ENCODE data around the gene BCORL1.

Gene BCORL1

DNA sequence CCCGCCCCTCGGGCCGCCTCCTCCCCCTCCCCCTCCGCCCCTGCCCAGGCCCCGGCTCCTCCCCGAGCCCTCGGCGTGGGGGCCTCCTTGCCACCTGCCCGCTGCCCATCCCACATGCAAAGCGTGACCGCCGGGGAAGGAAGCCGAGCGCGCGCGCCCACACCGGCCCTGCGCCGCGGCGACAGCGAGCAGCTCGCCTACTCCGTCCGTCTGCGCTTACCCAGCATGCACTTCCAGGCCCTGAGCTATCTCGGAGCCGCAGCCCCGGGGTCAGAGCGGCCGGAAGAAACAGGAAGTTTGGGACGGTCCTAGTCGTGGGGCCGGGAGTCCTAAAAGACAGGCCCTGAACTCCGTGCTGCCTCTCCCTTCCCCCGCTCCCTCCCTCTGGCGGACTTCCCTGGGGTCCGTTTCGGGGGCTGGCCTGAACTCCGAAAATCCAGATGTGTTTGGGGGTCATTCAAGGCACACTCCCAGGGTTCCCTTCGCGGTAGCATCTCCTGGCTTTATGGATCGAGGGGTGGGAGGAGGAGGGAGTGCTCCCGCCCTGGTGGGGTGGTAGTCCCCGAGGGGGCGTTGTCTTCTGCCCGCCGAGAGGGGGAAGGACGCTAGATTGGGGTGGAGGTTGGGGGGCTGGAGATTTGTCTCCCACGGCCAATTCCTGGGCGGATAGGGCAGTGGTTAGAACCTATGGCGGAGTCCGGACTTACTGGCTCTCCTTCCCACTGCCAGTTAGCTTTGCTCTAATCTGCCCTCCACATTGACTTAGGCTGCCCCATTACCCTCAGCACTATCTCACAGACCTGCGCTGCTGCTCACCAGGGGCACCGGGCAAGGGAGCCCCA, 25.0 kb upstream of the BCORL1 start:
- H3K36me3 Mint-ChIP-seq (ENCODE audit: low read depth): no peaks in the 10 kb centered on the region
- peak overlapping the region; percentile 37 for H3K27ac Mint-ChIP-seq
- DNase-seq: peak; percentile 72
- peaks cover 21% of the 10 kb centered on the region for H3K4me1 Mint-ChIP-seq (ENCODE audit: low read depth)
- H3K27me3 Mint-ChIP-seq: peaks cover 19% of the 10 kb centered on the region
- no peaks in the 10 kb centered on the region for H3K9me3 Mint-ChIP-seq
- peak overlapping the region; percentile 59 for H3K4me3 Mint-ChIP-seq

DNA sequence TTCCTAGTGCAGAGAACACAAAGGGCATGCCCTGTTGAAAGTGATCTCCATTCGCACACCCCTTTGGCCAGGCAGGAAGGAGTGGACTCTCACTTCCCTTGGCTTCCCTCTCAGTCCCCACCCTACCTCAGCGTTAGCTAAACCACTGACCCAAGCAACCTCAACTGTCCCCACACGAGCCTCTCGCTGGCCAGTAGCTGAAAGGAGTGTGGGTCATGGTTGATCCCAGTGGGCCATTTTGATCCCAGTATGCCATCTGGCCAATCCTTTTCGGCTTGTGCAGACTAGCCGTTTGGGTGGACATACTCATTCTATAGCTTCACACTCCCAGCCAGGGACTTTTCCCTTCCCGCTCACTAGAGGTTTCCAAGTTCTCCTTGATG, 24.4 kb upstream of the BCORL1 start:
- H3K27ac Mint-ChIP-seq: no peak overlapping the region
- peaks cover 19% of the 10 kb centered on the region for H3K27me3 Mint-ChIP-seq
- DNase-seq: no peak
- H3K4me1 Mint-ChIP-seq (ENCODE audit: low read depth): peaks cover 19% of the 10 kb centered on the region
- peak overlapping the region; percentile 59 for H3K4me3 Mint-ChIP-seq
- H3K36me3 Mint-ChIP-seq (ENCODE audit: low read depth): no peaks in the 10 kb centered on the region
- no peaks in the 10 kb centered on the region for H3K9me3 Mint-ChIP-seq

DNA sequence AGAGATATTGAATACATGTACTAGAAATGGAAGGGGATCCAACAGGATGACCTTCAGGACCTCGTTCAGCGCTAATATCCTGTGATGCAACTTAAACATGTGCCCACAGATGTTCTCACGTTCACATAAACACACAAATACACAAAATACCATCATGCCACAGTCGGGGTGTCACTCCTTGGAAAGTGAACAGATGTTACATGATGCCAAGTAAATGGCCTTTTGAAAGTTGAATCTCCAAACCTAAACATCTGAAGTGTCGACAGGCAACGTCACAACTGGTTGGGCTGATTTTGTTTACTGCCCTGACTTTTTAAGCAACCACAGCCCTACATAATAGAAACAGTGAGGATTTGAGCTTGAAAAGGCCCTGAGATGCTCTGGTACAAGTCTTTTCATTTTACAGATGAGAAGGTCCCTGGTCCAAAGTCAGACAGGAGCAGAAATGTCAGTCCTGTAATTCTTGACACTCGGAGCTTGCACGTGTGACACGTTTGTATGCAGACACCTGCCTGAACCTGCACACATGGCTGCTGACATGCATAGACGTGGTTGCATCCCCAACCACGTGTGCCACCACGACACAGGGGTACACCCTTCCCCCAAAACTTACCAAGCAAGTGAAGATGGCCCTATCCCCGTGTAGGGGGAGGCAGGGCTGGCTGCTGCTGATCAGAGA, 23.5 kb upstream of the BCORL1 start:
- Mint-ChIP-seq H3K4me1 (ENCODE audit: low read depth) (peaks cover 19% of the 10 kb centered on the region), H3K27me3 (peaks cover 13% of the 10 kb centered on the region), H3K4me3 (no peak overlapping the region), H3K36me3 (ENCODE audit: low read depth) (no peaks in the 10 kb centered on the region), H3K27ac (no peak overlapping the region), H3K9me3 (no peaks in the 10 kb centered on the region)
- DNase-seq: no peak

DNA sequence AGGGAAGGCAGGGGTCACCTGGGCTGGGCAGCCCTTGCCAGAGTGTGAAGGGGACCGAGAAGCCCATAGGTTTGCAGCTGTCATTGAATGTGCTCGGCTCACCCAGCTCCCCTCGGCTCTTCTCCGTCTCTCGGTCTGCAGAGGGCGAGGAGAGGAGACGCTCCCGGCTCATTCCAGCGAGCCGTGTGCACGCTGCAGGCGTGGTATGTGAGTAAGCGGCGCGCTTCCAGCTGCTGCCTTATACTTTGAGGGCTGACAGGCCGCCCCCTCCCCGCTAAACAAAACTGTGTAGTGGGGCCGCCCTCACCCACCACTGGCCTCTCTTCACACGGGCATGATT, 23.0 kb upstream of the BCORL1 start:
- H3K27ac Mint-ChIP-seq: no peak overlapping the region
- H3K36me3 Mint-ChIP-seq (ENCODE audit: low read depth): no peaks in the 10 kb centered on the region
- no peak for DNase-seq
- no peak overlapping the region for H3K4me3 Mint-ChIP-seq
- peaks cover 19% of the 10 kb centered on the region for H3K4me1 Mint-ChIP-seq (ENCODE audit: low read depth)
- H3K9me3 Mint-ChIP-seq: no peaks in the 10 kb centered on the region
- H3K27me3 Mint-ChIP-seq: peaks cover 8% of the 10 kb centered on the region

DNA sequence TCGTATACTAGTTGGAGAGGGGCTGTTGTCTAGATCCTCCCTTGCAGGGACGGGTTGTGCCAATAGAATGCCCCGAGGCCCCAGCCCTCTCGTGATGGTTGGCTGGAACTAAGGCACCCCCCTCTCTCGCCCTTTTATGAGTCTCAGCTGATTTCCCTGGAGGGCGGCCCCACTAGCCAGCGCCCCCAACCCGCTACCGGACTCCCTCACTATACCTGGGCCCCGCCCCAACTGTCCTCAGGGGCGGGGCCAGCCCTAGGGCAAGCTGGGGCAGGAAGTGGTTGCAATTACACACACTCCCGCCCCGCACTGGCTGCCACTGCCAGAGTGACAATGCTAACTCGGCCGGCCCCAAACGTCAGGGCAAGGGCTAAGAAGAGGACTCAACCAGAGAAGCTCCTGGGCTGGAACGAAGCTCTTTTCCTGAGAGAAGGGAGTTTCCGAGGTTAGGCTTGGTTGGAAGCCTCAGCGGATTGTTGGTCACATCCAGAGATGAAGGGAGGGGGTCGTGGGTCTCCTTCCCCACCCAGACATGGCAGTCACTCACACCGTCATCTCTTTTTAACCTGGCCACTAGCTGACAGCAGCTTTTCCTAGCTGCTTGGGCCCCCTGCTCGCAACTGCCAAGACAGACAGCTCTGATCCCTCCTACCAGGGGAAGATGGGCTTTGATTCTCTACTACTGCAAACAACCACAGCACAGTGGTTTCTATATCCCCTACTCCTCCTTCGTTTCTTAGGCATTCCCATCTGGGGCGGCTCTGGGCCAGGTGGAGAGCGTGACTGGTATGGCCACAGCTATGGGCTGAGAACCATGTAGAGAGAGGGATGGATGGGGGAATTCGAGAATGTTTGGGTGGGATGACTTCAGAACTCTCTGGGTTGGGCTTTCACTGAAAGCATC, 21.0 kb upstream of the BCORL1 start:
- H3K27me3 Mint-ChIP-seq: peaks cover 8% of the 10 kb centered on the region
- H3K36me3 Mint-ChIP-seq (ENCODE audit: low read depth): no peaks in the 10 kb centered on the region
- no peaks in the 10 kb centered on the region for H3K9me3 Mint-ChIP-seq
- peak overlapping the region; percentile 90 for H3K27ac Mint-ChIP-seq
- peak overlapping the region; percentile 70 for H3K4me3 Mint-ChIP-seq
- peak; percentile 77 for DNase-seq
- peaks cover 19% of the 10 kb centered on the region for H3K4me1 Mint-ChIP-seq (ENCODE audit: low read depth)

DNA sequence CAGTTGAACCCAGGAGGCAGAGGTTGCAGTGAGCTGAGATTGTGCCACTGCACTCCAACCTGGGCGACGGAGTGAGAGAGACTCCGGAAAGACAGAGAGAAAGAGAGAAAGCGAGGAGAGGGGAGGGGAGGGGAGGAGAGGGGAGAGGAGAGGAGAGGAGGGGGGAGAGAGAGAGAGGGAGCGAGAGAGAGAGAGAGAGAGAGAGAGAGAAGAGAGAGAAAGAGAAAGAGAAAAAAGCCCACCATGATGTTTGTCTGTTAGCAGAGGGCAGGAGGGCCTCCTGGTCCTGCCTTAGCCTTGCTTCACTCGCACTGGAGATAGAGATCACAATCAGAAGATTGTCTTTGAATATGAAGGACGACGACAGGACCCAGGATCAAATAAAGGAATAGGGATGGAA, 18.7 kb upstream of the BCORL1 start:
- Mint-ChIP-seq H3K27ac (no peak overlapping the region), H3K36me3 (ENCODE audit: low read depth) (no peaks in the 10 kb centered on the region), H3K4me1 (ENCODE audit: low read depth) (peaks cover 12% of the 10 kb centered on the region), H3K27me3 (peaks cover 5% of the 10 kb centered on the region), H3K9me3 (no peaks in the 10 kb centered on the region), H3K4me3 (no peak overlapping the region)
- DNase-seq: no peak

DNA sequence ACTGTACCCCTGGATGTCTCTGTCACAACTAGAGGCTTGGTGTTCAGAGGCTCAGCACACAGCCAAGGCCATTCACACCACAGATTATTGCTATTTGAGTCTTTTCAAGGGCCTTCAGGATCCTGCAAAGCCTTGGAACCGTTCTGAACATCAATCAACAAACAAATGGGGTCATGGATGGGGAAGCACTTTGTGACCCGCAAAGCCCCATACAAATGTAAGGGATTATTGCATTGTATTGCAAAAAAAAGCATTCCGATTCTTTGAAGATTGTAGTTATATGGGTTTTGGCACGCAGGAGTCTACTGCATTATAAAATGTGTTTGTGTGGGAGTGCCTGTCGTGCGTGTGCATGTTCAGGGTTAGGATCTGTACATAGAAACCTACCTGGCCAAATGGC, 17.3 kb upstream of the BCORL1 start:
- H3K4me3 Mint-ChIP-seq: no peak overlapping the region
- no peaks in the 10 kb centered on the region for H3K36me3 Mint-ChIP-seq (ENCODE audit: low read depth)
- H3K27me3 Mint-ChIP-seq: no peaks in the 10 kb centered on the region
- no peak for DNase-seq
- no peaks in the 10 kb centered on the region for H3K9me3 Mint-ChIP-seq
- no peak overlapping the region for H3K27ac Mint-ChIP-seq
- peaks cover 12% of the 10 kb centered on the region for H3K4me1 Mint-ChIP-seq (ENCODE audit: low read depth)

DNA sequence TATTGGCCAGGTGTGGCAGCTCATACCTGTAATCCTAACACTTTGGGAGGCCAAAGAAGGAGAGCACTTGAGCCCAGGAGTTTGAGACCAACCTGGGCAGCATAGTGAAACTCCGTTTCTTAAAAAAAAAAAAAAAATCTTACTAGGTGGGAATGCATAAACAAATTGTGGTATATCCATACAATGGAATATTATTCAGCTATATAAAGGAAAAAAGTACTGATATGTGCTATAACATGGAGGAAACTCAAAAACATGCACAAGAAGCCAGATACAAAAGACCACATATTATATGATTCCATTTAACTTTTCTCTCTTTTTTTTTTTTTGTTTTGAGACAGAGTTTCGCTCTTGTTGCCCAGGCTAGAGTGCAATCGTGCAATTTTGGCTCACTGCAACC, 13.5 kb upstream of the BCORL1 start:
- peaks cover 10% of the 10 kb centered on the region for H3K27me3 Mint-ChIP-seq
- no peaks in the 10 kb centered on the region for H3K36me3 Mint-ChIP-seq (ENCODE audit: low read depth)
- no peak for DNase-seq
- H3K27ac Mint-ChIP-seq: no peak overlapping the region
- H3K9me3 Mint-ChIP-seq: no peaks in the 10 kb centered on the region
- H3K4me3 Mint-ChIP-seq: no peak overlapping the region
- H3K4me1 Mint-ChIP-seq (ENCODE audit: low read depth): no peaks in the 10 kb centered on the region

DNA sequence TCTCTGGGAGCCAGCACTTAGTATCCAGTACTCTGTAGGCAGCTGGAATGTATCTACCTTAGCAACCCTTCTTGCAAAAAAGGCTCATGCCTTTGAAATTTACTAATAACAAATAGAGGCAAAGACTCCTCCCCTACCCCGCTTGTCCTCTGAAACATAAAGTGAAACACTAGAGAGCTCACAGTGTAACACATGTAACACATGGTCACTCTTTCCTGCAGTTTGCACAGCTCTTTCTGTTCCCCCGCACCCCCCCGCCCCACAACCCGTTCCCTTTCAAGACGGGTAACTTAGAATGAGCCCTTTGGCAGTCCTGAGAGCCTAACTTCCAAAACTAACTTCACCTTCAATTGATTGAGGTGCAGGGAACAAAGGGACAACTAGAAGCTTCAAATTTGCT, 6.0 kb upstream of the BCORL1 start:
- peaks cover 1% of the 10 kb centered on the region for H3K4me1 Mint-ChIP-seq (ENCODE audit: low read depth)
- DNase-seq: no peak
- H3K27ac Mint-ChIP-seq: no peak overlapping the region
- H3K4me3 Mint-ChIP-seq: no peak overlapping the region
- no peaks in the 10 kb centered on the region for H3K36me3 Mint-ChIP-seq (ENCODE audit: low read depth)
- H3K9me3 Mint-ChIP-seq: no peaks in the 10 kb centered on the region
- peaks cover 26% of the 10 kb centered on the region for H3K27me3 Mint-ChIP-seq

DNA sequence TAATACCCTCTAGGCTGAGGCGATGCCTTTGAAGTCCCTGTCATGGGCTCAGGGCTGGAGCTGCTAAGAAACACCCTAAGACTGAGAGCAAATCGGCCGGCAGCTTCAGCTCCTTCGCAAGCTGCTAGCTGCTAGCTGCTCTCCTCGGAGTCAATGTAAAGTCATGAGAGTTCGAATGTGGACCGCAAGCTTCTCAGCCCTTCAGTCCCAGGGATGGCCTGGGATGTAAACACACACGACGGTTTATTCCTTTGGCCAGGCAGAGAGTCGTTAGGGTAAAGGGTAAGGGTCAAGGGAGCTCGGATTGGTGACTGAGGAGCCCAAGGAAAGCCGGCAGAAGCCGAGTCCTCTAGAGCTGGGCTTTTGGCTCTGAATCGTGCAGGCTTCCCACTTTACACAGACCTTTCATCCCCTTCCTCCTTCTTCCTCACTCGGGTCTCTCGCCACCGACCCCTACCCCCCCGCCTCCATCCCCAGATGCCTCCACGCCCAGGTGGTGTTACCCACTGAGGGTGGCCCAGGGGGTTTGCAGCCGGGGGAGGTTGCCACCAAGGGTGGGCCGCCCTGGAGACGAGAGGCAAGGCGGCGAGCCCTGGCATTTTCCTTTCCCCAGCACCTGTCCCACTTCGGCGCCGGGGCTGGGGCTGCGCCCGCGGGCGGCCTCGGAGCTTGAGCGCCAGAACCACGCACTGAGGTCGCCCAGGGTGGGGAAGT, 3.1 kb upstream of the BCORL1 start:
- Mint-ChIP-seq H3K27me3 (peaks cover 19% of the 10 kb centered on the region), H3K4me3 (peak overlapping the region; percentile 45), H3K36me3 (ENCODE audit: low read depth) (no peaks in the 10 kb centered on the region), H3K9me3 (no peaks in the 10 kb centered on the region), H3K27ac (peak overlapping the region; percentile 34), H3K4me1 (ENCODE audit: low read depth) (peaks cover 4% of the 10 kb centered on the region)
- no peak for DNase-seq

DNA sequence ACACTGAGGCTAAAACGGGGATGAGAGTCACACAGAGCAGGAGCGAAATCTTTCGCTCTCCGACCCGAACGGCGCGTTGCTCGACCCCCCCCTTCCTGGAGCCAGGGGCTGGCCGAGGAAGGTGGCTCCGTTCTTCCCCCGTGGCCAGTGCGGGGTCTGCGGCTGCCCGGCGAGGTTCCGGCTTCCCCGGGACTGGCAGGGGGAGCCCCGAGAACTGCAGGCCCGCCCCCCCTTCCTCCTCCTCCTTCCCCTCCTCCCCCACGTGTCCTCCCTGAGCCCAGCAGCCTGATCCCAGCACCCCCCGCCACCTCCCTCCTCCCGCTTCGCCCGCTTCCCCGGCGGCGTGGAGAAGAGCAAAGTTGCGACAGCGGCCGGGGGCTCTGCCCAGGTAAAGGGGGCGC, 2.4 kb upstream of the BCORL1 start:
- H3K4me1 Mint-ChIP-seq (ENCODE audit: low read depth): peaks cover 11% of the 10 kb centered on the region
- H3K27me3 Mint-ChIP-seq: peaks cover 21% of the 10 kb centered on the region
- no peak overlapping the region for H3K27ac Mint-ChIP-seq
- H3K4me3 Mint-ChIP-seq: peak overlapping the region; percentile 35
- DNase-seq: peak; percentile 53
- no peaks in the 10 kb centered on the region for H3K36me3 Mint-ChIP-seq (ENCODE audit: low read depth)
- no peaks in the 10 kb centered on the region for H3K9me3 Mint-ChIP-seq

DNA sequence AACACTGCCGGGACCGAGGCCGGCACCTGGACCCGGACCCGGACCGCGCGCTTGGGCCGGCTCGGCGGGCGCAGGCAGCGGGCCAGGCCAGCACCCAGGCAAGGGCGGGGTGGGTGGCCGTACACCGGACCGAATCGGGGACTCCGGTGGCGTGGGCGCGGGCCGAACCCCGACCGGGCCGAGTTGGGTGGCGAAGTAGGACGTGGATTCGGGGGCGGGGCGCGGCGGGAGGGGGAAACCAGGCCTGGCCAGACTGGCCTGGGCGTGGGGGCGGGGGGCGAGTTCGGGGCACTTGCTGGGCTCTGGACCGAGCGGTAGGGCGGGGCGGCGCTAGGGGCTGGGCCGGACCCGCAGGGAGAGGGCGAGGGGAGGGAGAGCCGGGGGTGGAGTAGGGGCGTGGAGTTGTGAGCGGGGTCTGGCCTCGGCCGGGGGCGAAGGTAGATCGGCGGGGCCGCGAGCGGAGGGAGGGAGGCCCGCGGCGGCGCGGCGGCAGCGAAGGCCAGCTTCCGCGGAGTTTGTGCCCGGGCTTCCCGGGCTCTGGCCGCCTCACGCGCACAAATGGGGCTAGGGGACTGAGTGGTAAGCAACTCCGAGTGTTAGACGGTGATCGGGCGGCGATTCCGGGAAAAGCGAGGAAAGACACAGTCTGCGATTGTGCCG, 1.8 kb upstream of the BCORL1 start:
- peak overlapping the region; percentile 18 for H3K27ac Mint-ChIP-seq
- peak; percentile 46 for DNase-seq
- H3K27me3 Mint-ChIP-seq: peaks cover 23% of the 10 kb centered on the region
- no peaks in the 10 kb centered on the region for H3K36me3 Mint-ChIP-seq (ENCODE audit: low read depth)
- no peaks in the 10 kb centered on the region for H3K9me3 Mint-ChIP-seq
- peaks cover 15% of the 10 kb centered on the region for H3K4me1 Mint-ChIP-seq (ENCODE audit: low read depth)
- H3K4me3 Mint-ChIP-seq: no peak overlapping the region

DNA sequence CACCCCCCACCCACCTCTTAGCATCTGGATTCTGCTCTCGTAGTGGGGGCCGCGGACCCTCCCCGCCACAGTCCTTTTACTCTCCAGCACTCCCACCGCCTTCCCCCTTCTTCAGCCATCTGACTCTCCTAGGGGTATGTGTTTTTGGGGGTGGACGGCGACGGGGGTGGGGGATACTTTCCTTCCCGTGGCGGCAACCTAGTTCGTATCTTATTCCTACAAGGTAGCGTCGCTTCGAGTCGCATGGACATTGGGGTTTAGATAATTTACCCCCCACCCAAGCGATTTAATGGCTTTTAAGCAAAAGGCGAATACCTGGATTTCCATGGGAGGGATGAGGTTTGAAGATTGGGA, 1.3 kb upstream of the BCORL1 start:
- no peak overlapping the region for H3K4me3 Mint-ChIP-seq
- DNase-seq: no peak
- no peaks in the 10 kb centered on the region for H3K9me3 Mint-ChIP-seq
- H3K27ac Mint-ChIP-seq: peak overlapping the region; percentile 18
- peaks cover 15% of the 10 kb centered on the region for H3K4me1 Mint-ChIP-seq (ENCODE audit: low read depth)
- peaks cover 23% of the 10 kb centered on the region for H3K27me3 Mint-ChIP-seq
- H3K36me3 Mint-ChIP-seq (ENCODE audit: low read depth): no peaks in the 10 kb centered on the region

Measured in activated T-cell treated with anti-CD3 and anti-CD28 coated beads, Interleukin-2, amount 50 U/mL, for 24 hours (primary cell).